ENCODE data around the gene HS3ST3B1.

Gene HS3ST3B1

GRCh38 chr17:14296166-14296910 is 4.5 kb upstream of the HS3ST3B1 start:
- no peak for TF ChIP-seq EGR1 (IDR thresholded peaks at IDR 0.05)
- TF ChIP-seq NFIC (IDR thresholded peaks at IDR 0.05), result no peak
- no peak for TF ChIP-seq YY1 (IDR thresholded peaks at IDR 0.05; ENCODE audit: low read depth)
- no peak for TF ChIP-seq CEBPB (IDR thresholded peaks at IDR 0.05)
- no peak for TF ChIP-seq TCF12 (IDR thresholded peaks at IDR 0.05; ENCODE audit: low read depth)
- TF ChIP-seq CREB1 (IDR thresholded peaks at IDR 0.05; ENCODE audit: low read depth), result no peak
- TF ChIP-seq ZBTB7A (IDR thresholded peaks at IDR 0.05; ENCODE audit: low read depth), result no peak
- TF ChIP-seq EP300 (IDR thresholded peaks at IDR 0.05; ENCODE audit: borderline replicate concordance), result no peak
- no peak for TF ChIP-seq TAF1 (IDR thresholded peaks at IDR 0.05; ENCODE audit: low read depth)
- no peak for TF ChIP-seq USF1 (IDR thresholded peaks at IDR 0.05)
- no peak for TF ChIP-seq TEAD4 (IDR thresholded peaks at IDR 0.05)
- TF ChIP-seq REST (IDR thresholded peaks at IDR 0.05; ENCODE audit: low read depth), result no peak
- no peak for TF ChIP-seq FOXM1 (IDR thresholded peaks at IDR 0.05; ENCODE audit: borderline replicate concordance, low read depth)
- TF ChIP-seq MAX (IDR thresholded peaks at IDR 0.05), result no peak
- no peak for TF ChIP-seq RAD21 (IDR thresholded peaks at IDR 0.05; ENCODE audit: low read depth)

- no peak for TF ChIP-seq FOXM1 (IDR thresholded peaks at IDR 0.05; ENCODE audit: borderline replicate concordance, low read depth)
- TF ChIP-seq TEAD4 (IDR thresholded peaks at IDR 0.05), result no peak
- TF ChIP-seq CREB1 (IDR thresholded peaks at IDR 0.05; ENCODE audit: low read depth), result no peak
- no peak for TF ChIP-seq ZBTB7A (IDR thresholded peaks at IDR 0.05; ENCODE audit: low read depth)
- no peak for TF ChIP-seq TCF12 (IDR thresholded peaks at IDR 0.05; ENCODE audit: low read depth)
- TF ChIP-seq MAX (IDR thresholded peaks at IDR 0.05), result no peak
- TF ChIP-seq USF1 (IDR thresholded peaks at IDR 0.05), result no peak
- TF ChIP-seq EGR1 (IDR thresholded peaks at IDR 0.05), result no peak
- TF ChIP-seq RAD21 (IDR thresholded peaks at IDR 0.05; ENCODE audit: low read depth), result no peak
- TF ChIP-seq NFIC (IDR thresholded peaks at IDR 0.05), result no peak
- no peak for TF ChIP-seq REST (IDR thresholded peaks at IDR 0.05; ENCODE audit: low read depth)
- no peak for TF ChIP-seq YY1 (IDR thresholded peaks at IDR 0.05; ENCODE audit: low read depth)
- no peak for TF ChIP-seq TAF1 (IDR thresholded peaks at IDR 0.05; ENCODE audit: low read depth)
- no peak for TF ChIP-seq EP300 (IDR thresholded peaks at IDR 0.05; ENCODE audit: borderline replicate concordance)
These were observed 3.6 kb upstream of the HS3ST3B1 start for GRCh38 chr17:14297161-14297851.

- TF ChIP-seq TCF12 (IDR thresholded peaks at IDR 0.05; ENCODE audit: low read depth) (no peak), ZBTB7A (IDR thresholded peaks at IDR 0.05; ENCODE audit: low read depth) (no peak), USF1 (IDR thresholded peaks at IDR 0.05) (no peak), TAF1 (IDR thresholded peaks at IDR 0.05; ENCODE audit: low read depth) (no peak)
These were observed 2.5 kb upstream of the HS3ST3B1 start for GRCh38 chr17:14298221-14298946.

- TF ChIP-seq YY1 (IDR thresholded peaks at IDR 0.05; ENCODE audit: low read depth) (no peak), MAX (IDR thresholded peaks at IDR 0.05) (no peak), TEAD4 (IDR thresholded peaks at IDR 0.05) (no peak), TAF1 (IDR thresholded peaks at IDR 0.05; ENCODE audit: low read depth) (no peak), EP300 (IDR thresholded peaks at IDR 0.05; ENCODE audit: borderline replicate concordance) (no peak), CREB1 (IDR thresholded peaks at IDR 0.05; ENCODE audit: low read depth) (no peak), REST (IDR thresholded peaks at IDR 0.05; ENCODE audit: low read depth) (no peak), NFIC (IDR thresholded peaks at IDR 0.05) (no peak), ZBTB7A (IDR thresholded peaks at IDR 0.05; ENCODE audit: low read depth) (no peak), TCF12 (IDR thresholded peaks at IDR 0.05; ENCODE audit: low read depth) (no peak), CEBPB (IDR thresholded peaks at IDR 0.05) (no peak), FOXM1 (IDR thresholded peaks at IDR 0.05; ENCODE audit: borderline replicate concordance, low read depth) (no peak), RAD21 (IDR thresholded peaks at IDR 0.05; ENCODE audit: low read depth) (no peak)
These were observed 2.0 kb upstream of the HS3ST3B1 start for GRCh38 chr17:14298947-14299279.

All from Ishikawa (cell line).